K562 (cell line): ENCODE measurements around the gene MCRS1. TPM values are rescaled to one million over a fixed set of nuclear protein-coding genes. Genes with fewer than 3 reads are reported as not detected.

Experiments used
- ATAC-seq: fragments of 200-7000 bp; cut with Tn5 transposase; 3 replicates; pipeline ENCODE4 v1.9.1; 2020; ENCODE audit warnings: moderate library complexity
- BruUV-seq: library from RNA; stranded (reverse); fragments of 400-500 nt; replicated peaks from 2 replicates; lab custom pipeline; 2021; lab: Mats Ljungman, UMichigan
- CTCF ChIA-PET: fragments of 300-600 bp; formaldehyde crosslinking; extraction: SDS; loops from one replicate; lab custom pipeline; 2021; ENCODE audit warnings: low intra/inter-chr PET ratio; lab: Yijun Ruan, JAX
- POLR2A ChIA-PET: fragments of 300-600, 350-650 bp; sonication (Branson Sonifier 250); formaldehyde crosslinking; extraction: SDS; loops from one replicate; lab custom pipeline; 2021; ENCODE audit warnings: antibody characterized with exemption, inconsistent platforms; lab: Yijun Ruan, JAX
- DNase-seq, 4 experiments: peaks; one replicate each; pipeline versions ENCODE4 v3.0.0 to v3.0.0-alpha.2; 2011 to 2018; ENCODE audit warnings: low spot score in 3 of 4, mixed read lengths in 3 of 4; ENCODE audit errors: extremely low read depth in 1 of 4
- FAIRE-seq: peaks from 2 replicates; lab custom pipeline; 2011; peaks lifted over from hg19 to GRCh38; lab: Jason Lieb, UNC
- H2AFZ ChIP-seq: 2 replicates; pipeline ENCODE4 v1.6.0; 2011; ENCODE audit warnings: low read depth, low read length, control low read depth, inconsistent platforms
- H3K27ac ChIP-seq: fragments of 200-600 bp; 3 replicates; pipeline ENCODE4 v1.8.0; 2011; ENCODE audit warnings: low read depth, mild to moderate bottlenecking, control low read depth, inconsistent platforms, low read length, moderate library complexity, mixed read lengths; ENCODE audit errors: extremely low read depth
- H3K27me3 ChIP-seq, 2 experiments: fragments of 300-600 bp in 1 of 2; 2 replicates in 1 of 2; 3 replicates in 1 of 2; pipeline versions ENCODE4 v1.6.0 to v1.8.0; 2011; ENCODE audit warnings: inconsistent platforms in 2 of 2, low read length in 2 of 2, mild to moderate bottlenecking in 1 of 2, mixed read lengths in 1 of 2, moderate library complexity in 1 of 2; ENCODE audit not compliant: control insufficient read depth in 2 of 2, insufficient read depth in 2 of 2
- H3K36me3 ChIP-seq: fragments of 300-600 bp; 3 replicates; pipeline ENCODE4 v1.8.0; 2011; ENCODE audit warnings: mild to moderate bottlenecking, low read length, inconsistent platforms; ENCODE audit not compliant: control insufficient read depth, insufficient read depth
- H3K4me1 ChIP-seq, 2 experiments: fragments of 200-600 bp in 1 of 2; replicated peaks in 1 of 2; 2 replicates in 1 of 2; 3 replicates in 1 of 2; pipeline versions ENCODE4 v1.5.1 to v1.8.0; 2011; ENCODE audit warnings: inconsistent platforms in 2 of 2, low read length in 2 of 2, mild to moderate bottlenecking in 1 of 2, mixed read lengths in 1 of 2, moderate library complexity in 1 of 2; ENCODE audit not compliant: control insufficient read depth in 2 of 2, insufficient read depth in 2 of 2
- H3K4me2 ChIP-seq: 2 replicates; pipeline ENCODE4 v1.6.1; 2011; ENCODE audit warnings: low read length, control low read depth, inconsistent platforms, mixed read lengths; ENCODE audit not compliant: insufficient read depth
- H3K4me3 ChIP-seq: fragments of 200-600 bp; sonication (generic), shearing (Covaris generic); 2 replicates; pipeline ENCODE4 v1.5.1; 2016; ENCODE audit warnings: control low read depth, inconsistent platforms
- H3K79me2 ChIP-seq: fragments of 200-600 bp; 3 replicates; pipeline ENCODE4 v1.8.0; 2011; ENCODE audit warnings: low read length, inconsistent platforms; ENCODE audit not compliant: control insufficient read depth, insufficient read depth
- H3K9ac ChIP-seq, 2 experiments: 2 replicates each; pipeline versions ENCODE4 v1.6.0 to v1.6.1; 2011; ENCODE audit warnings: low read depth in 2 of 2, low read length in 2 of 2, control low read depth in 1 of 2, inconsistent platforms in 1 of 2, mild to moderate bottlenecking in 1 of 2, mixed read lengths in 1 of 2; ENCODE audit not compliant: insufficient read depth in 1 of 2
- H3K9me1 ChIP-seq: one replicate; pipeline ENCODE4 v1.6.0; 2011; ENCODE audit warnings: inconsistent platforms, mild to moderate bottlenecking, low read length, moderate library complexity; ENCODE audit not compliant: control insufficient read depth, insufficient read depth
- H3K9me3 ChIP-seq: replicated peaks from 2 replicates; pipeline ENCODE4 v1.5.1; 2011; ENCODE audit warnings: low read depth, low read length, inconsistent platforms; ENCODE audit not compliant: control insufficient read depth, insufficient read depth
- H4K20me1 ChIP-seq: replicated peaks from 2 replicates; pipeline ENCODE4 v1.6.1; 2011; ENCODE audit warnings: low read length, inconsistent platforms, mixed read lengths; ENCODE audit not compliant: control insufficient read depth, insufficient read depth
- HNRNPUL1 ChIP-seq: fragments of 200-400 bp; formaldehyde crosslinking; IDR thresholded peaks from 2 replicates; pipeline ENCODE4 v1.6.1; 2017; ENCODE audit warnings: low read length
- MAFK ChIP-seq: IDR thresholded peaks from 2 replicates; pipeline ENCODE4 v1.6.1; 2011; ENCODE audit warnings: low read length, improper control_type of control experiment
- RBM25 ChIP-seq: fragments of 200-400 bp; formaldehyde crosslinking; IDR thresholded peaks from 2 replicates; pipeline ENCODE4 v1.6.1; 2018; ENCODE audit warnings: low read length, low read depth, moderate library complexity; ENCODE audit not compliant: severe bottlenecking
- ZNF165 ChIP-seq: fragments of 250-450 bp; sonication (Bioruptor Pico); IDR thresholded peaks from 2 replicates; pipeline ENCODE4 v1.4.0; 2020; ENCODE audit warnings: borderline replicate concordance
- ZNF75A ChIP-seq: fragments of 450-650 bp; formaldehyde crosslinking; IDR thresholded peaks from 2 replicates; pipeline ENCODE4 v1.4.0; 2020; ENCODE audit warnings: mild to moderate bottlenecking
- WGBS: fragments of 100-300 bp; shearing (Covaris generic); methylation state at CpG from one replicate; pipeline ENCODE4 v1.1.6; 2016; ENCODE audit warnings: low coverage, mixed read lengths; ENCODE audit not compliant: insufficient coverage; ENCODE audit errors: missing lambda C conversion rate; 5-methylcytosine and 5-hydroxymethylcytosine counted together
- in situ Hi-C: fragments of 300-500 bp; cut with MboI; formaldehyde crosslinking; loops from 4 replicates; pipeline ENCODE4 v1.15.0; 2018; ENCODE audit warnings: inconsistent platforms, mixed read lengths
- intact Hi-C: fragments of 100-400 bp; cut with micrococcal nuclease; formaldehyde crosslinking; loops from 2 replicates; pipeline ENCODE4 v1.14.2; 2022
- polyA plus RNA-seq, 8 experiments: library from polyadenylated mRNA; depleted of rRNA in 4 of 8; stranded (reverse) in 5 of 8; unstranded in 3 of 8; fragments of >200 nt; fragmentation: Nextera tagmentation in 2 of 8; fragmentation: Illumina TruSeq in 1 of 8; extraction: Ambion mirVana in 2 of 8; extraction: Trizol in 1 of 8; gene quantifications; 2 replicates each; pipeline versions ENCODE4 v1.2.1 to v1.2.3, GENCODE V29; 2011 to 2014; ENCODE audit warnings: inconsistent platforms in 1 of 8, missing spikeins in 1 of 8
- total RNA-seq, 7 experiments: library from RNA; depleted of rRNA in 6 of 7; stranded (reverse); fragments of >200 nt in 6 of 7; fragmentation: Illumina TruSeq in 2 of 7; extraction: Trizol in 2 of 7; gene quantifications; 2 replicates each; pipeline versions ENCODE4 v1.2.1 to v1.2.3, GENCODE V29; 2011 to 2021; ENCODE audit warnings: low replicate concordance in 1 of 7
- TF ChIP-seq, protein P1 (sequence below): sonication (generic); formaldehyde crosslinking; IDR thresholded peaks from 2 replicates; pipeline ENCODE4 v1.8.0; 2022; ENCODE audit warnings: mild to moderate bottlenecking, missing genetic modification reagents
- TF ChIP-seq, protein P2 (sequence below): fragments of 250-450 bp; sonication (Bioruptor Pico); IDR thresholded peaks from 2 replicates; pipeline ENCODE4 v1.5.0; 2022; ENCODE audit warnings: mild to moderate bottlenecking
- TF ChIP-seq, protein P3 (sequence below), 3 experiments: fragments of 200-800 bp in 1 of 3; fragments of 250-450 bp in 1 of 3; fragments of 450-650 bp in 1 of 3; sonication (Bioruptor Pico) in 1 of 3; sonication (Bioruptor generic) in 1 of 3; formaldehyde crosslinking in 1 of 3; IDR thresholded peaks; 2 replicates each; pipeline versions ENCODE4 v1.6.1 to v1.8.0; 2016 to 2022; ENCODE audit warnings: mild to moderate bottlenecking in 2 of 3, missing genetic modification characterization in 2 of 3, missing compliant biosample characterization in 1 of 3, moderate library complexity in 1 of 3
- TF ChIP-seq, protein P4 (sequence below), 2 experiments: IDR thresholded peaks; 2 replicates each; pipeline ENCODE4 v1.6.1; 2011; ENCODE audit warnings: borderline replicate concordance in 1 of 2, control low read depth in 1 of 2, low read depth in 1 of 2, low read length in 1 of 2, mild to moderate bottlenecking in 1 of 2, mixed read lengths in 1 of 2, moderate library complexity in 1 of 2; ENCODE audit not compliant: insufficient read depth in 1 of 2, insufficient read length in 1 of 2, poor library complexity in 1 of 2, severe bottlenecking in 1 of 2; ENCODE audit errors: extremely low read depth in 1 of 2

The MCRS1 gene
- total and polyA plus RNA-seq, 9 of the 15 experiments (the other 6 are each of a cell fraction or from before 2014, with no cell fraction given), result 50.0 to 100 (median 73.2) TPM

- TF ChIP-seq, protein P1, sequence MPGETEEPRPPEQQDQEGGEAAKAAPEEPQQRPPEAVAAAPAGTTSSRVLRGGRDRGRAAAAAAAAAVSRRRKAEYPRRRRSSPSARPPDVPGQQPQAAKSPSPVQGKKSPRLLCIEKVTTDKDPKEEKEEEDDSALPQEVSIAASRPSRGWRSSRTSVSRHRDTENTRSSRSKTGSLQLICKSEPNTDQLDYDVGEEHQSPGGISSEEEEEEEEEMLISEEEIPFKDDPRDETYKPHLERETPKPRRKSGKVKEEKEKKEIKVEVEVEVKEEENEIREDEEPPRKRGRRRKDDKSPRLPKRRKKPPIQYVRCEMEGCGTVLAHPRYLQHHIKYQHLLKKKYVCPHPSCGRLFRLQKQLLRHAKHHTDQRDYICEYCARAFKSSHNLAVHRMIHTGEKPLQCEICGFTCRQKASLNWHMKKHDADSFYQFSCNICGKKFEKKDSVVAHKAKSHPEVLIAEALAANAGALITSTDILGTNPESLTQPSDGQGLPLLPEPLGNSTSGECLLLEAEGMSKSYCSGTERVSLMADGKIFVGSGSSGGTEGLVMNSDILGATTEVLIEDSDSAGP (CRISPR knock-in tag), result no peak
- TF ChIP-seq, protein P2, sequence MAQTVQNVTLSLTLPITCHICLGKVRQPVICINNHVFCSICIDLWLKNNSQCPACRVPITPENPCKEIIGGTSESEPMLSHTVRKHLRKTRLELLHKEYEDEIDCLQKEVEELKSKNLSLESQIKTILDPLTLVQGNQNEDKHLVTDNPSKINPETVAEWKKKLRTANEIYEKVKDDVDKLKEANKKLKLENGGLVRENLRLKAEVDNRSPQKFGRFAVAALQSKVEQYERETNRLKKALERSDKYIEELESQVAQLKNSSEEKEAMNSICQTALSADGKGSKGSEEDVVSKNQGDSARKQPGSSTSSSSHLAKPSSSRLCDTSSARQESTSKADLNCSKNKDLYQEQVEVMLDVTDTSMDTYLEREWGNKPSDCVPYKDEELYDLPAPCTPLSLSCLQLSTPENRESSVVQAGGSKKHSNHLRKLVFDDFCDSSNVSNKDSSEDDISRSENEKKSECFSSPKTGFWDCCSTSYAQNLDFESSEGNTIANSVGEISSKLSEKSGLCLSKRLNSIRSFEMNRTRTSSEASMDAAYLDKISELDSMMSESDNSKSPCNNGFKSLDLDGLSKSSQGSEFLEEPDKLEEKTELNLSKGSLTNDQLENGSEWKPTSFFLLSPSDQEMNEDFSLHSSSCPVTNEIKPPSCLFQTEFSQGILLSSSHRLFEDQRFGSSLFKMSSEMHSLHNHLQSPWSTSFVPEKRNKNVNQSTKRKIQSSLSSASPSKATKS (CRISPR knock-in tag), result no peak
- no peak for TF ChIP-seq MAFK
Observed at GRCh38 chr12:49588721-49589516, 21.0 kb upstream of the MCRS1 start (continued).

GRCh38 chr12:49588281-49588680 is 20.3 kb upstream of the MCRS1 start:
- H3K4me3 ChIP-seq, result no peak overlapping the region
- ATAC-seq (no peak), FAIRE-seq (no peak), DNase-seq (no peak)
- H3K9me3 ChIP-seq, result no peaks in the 10 kb centered on the region
- H3K27ac ChIP-seq, result no peak overlapping the region
- ChIA-PET POLR2A (interaction anchor here (0.5 to 1.2 kb wide), 3 partner anchors 11 to 42 kb away, joined by 3 read pairs; no protein-coding TSS in a partner anchor), CTCF (no interaction called here)
- no peak overlapping the region for H3K4me2 ChIP-seq
- WGBS, result 85% methylated on average over 6 of the region's 7 CpGs
- H4K20me1 ChIP-seq, result no peaks in the 10 kb centered on the region
- no TSS peak for BruUV-seq
- in situ Hi-C loops (no loop called here), intact Hi-C loops (no loop called here)
- peaks cover 0 to 8% of the 10 kb centered on the region in 2 experiments; a peak in 1 of 5 replicates for H3K4me1 ChIP-seq
- H3K9ac ChIP-seq, result peak overlapping the region in 1 of 2 experiments; percentile 47; a peak in 2 of 4 replicates
- no peak overlapping the region for H2AFZ ChIP-seq
- H3K79me2 ChIP-seq, result no peaks in the 10 kb centered on the region
- H3K27me3 ChIP-seq, result no peaks in the 10 kb centered on the region
- H3K9me1 ChIP-seq, result peaks cover 2% of the 10 kb centered on the region
- peaks cover 27% of the 10 kb centered on the region; the same call in 2 of the 3 replicates for H3K36me3 ChIP-seq
- TF ChIP-seq, protein P3, sequence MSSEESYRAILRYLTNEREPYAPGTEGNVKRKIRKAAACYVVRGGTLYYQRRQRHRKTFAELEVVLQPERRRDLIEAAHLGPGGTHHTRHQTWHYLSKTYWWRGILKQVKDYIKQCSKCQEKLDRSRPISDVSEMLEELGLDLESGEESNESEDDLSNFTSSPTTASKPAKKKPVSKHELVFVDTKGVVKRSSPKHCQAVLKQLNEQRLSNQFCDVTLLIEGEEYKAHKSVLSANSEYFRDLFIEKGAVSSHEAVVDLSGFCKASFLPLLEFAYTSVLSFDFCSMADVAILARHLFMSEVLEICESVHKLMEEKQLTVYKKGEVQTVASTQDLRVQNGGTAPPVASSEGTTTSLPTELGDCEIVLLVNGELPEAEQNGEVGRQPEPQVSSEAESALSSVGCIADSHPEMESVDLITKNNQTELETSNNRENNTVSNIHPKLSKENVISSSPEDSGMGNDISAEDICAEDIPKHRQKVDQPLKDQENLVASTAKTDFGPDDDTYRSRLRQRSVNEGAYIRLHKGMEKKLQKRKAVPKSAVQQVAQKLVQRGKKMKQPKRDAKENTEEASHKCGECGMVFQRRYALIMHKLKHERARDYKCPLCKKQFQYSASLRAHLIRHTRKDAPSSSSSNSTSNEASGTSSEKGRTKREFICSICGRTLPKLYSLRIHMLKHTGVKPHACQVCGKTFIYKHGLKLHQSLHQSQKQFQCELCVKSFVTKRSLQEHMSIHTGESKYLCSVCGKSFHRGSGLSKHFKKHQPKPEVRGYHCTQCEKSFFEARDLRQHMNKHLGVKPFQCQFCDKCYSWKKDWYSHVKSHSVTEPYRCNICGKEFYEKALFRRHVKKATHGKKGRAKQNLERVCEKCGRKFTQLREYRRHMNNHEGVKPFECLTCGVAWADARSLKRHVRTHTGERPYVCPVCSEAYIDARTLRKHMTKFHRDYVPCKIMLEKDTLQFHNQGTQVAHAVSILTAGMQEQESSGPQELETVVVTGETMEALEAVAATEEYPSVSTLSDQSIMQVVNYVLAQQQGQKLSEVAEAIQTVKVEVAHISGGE (CRISPR knock-in tag; IDR thresholded peaks at IDR 0.05), result no peak
- no peak for TF ChIP-seq HNRNPUL1
- no peak for TF ChIP-seq MAFK
- no peak for TF ChIP-seq ZNF165
- no peak for TF ChIP-seq ZNF75A (CRISPR knock-in tag)
- no peak for TF ChIP-seq RBM25
- TF ChIP-seq, protein P4, sequence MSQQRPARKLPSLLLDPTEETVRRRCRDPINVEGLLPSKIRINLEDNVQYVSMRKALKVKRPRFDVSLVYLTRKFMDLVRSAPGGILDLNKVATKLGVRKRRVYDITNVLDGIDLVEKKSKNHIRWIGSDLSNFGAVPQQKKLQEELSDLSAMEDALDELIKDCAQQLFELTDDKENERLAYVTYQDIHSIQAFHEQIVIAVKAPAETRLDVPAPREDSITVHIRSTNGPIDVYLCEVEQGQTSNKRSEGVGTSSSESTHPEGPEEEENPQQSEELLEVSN (IDR thresholded peaks at IDR 0.05; ENCODE audit: borderline replicate concordance in 1 of 2, extremely low read depth in 1 of 2, insufficient read depth in 1 of 2, insufficient read length in 1 of 2, low read depth in 1 of 2, low read length in 1 of 2, poor library complexity in 1 of 2, severe bottlenecking in 1 of 2), result no peak
